Muscle of arm (tissue), 12 donors: ENCODE measurements around the gene SMARCA2. TPM values are rescaled to one million over a fixed set of nuclear protein-coding genes. Genes with fewer than 3 reads are reported as not detected.

Experiments used
- DNase-seq: peaks from one replicate; pipeline ENCODE4 v3.0.0-alpha.2; 2013
- polyA plus RNA-seq, 12 donors: library from polyadenylated mRNA; unstranded; fragments of 120-200 nt; gene quantifications; one replicate each; pipeline ENCODE4 v1.2.1, GENCODE V29; 2013; ENCODE audit not compliant: insufficient read length in 12 of 12

The SMARCA2 gene
- polyA plus RNA-seq, 12 donors = 82.6 to 182 (median 113) TPM; not detected in 1

- no peak for DNase-seq
Measured at GRCh38 chr9:2166203-2166602, 151.1 kb downstream of the SMARCA2 start.

- DNase-seq = no peak
Measured at GRCh38 chr9:2169035-2169434, 153.9 kb downstream of the SMARCA2 start.

- DNase-seq = no peak
Measured at GRCh38 chr9:2170722-2171121, 155.6 kb downstream of the SMARCA2 start.

GRCh38 chr9:2173170-2173569, 158.0 kb downstream of the SMARCA2 start:
- DNase-seq = no peak

GRCh38 chr9:2173861-2174260, 158.7 kb downstream of the SMARCA2 start:
- DNase-seq = no peak

GRCh38 chr9:2174306-2174705, 159.2 kb downstream of the SMARCA2 start:
- DNase-seq = no peak

- DNase-seq = no peak
Measured at GRCh38 chr9:2174911-2175310, 159.8 kb downstream of the SMARCA2 start.

GRCh38 chr9:2177121-2177520, 162.0 kb downstream of the SMARCA2 start:
- DNase-seq = no peak

GRCh38 chr9:2178034-2178734, 163.0 kb downstream of the SMARCA2 start:
- no peak for DNase-seq

- no peak for DNase-seq
Measured at GRCh38 chr9:2179567-2179966, 164.4 kb downstream of the SMARCA2 start.

- no peak for DNase-seq
Measured at GRCh38 chr9:2180154-2180553, 165.0 kb downstream of the SMARCA2 start.

- no peak for DNase-seq
Measured at GRCh38 chr9:2180704-2181103, 165.6 kb downstream of the SMARCA2 start.

GRCh38 chr9:2181792-2182191, 166.6 kb downstream of the SMARCA2 start:
- DNase-seq = no peak

GRCh38 chr9:2190939-2191608, 175.9 kb downstream of the SMARCA2 start:
- no peak for DNase-seq

- DNase-seq = no peak
Measured at GRCh38 chr9:2191609-2191972, 176.4 kb downstream of the SMARCA2 start.

- DNase-seq = peak; percentile 20
Measured at GRCh38 chr9:2192356-2192979, 177.3 kb downstream of the SMARCA2 start.

- no peak for DNase-seq
Measured at GRCh38 chr9:2193552-2193951, 178.4 kb downstream of the SMARCA2 start.

- no peak for DNase-seq
Measured at GRCh38 chr9:2195211-2195610, 180.1 kb downstream of the SMARCA2 start.

GRCh38 chr9:2196757-2197156, 181.6 kb downstream of the SMARCA2 start:
- no peak for DNase-seq

- DNase-seq = no peak
Measured at GRCh38 chr9:2198956-2199635, 183.9 kb downstream of the SMARCA2 start.

GRCh38 chr9:2199999-2200796, 185.1 kb downstream of the SMARCA2 start:
- DNase-seq = no peak

GRCh38 chr9:2208465-2208864, 193.3 kb downstream of the SMARCA2 start:
- no peak for DNase-seq
